GM19467 (cell line): Measurements from ENCODE around the gene LCOR.

ENCODE experiments used
- ATAC-seq: cut with Tn5 transposase; IDR thresholded peaks from one replicate; pipeline ENCODE4 v1.9.1; 2021; ENCODE audit warnings: mild to moderate bottlenecking, moderate library complexity; ENCODE audit not compliant: unreplicated experiment

LCOR gene

GRCh38 chr10:96982149-96982930, 150.2 kb downstream of the LCOR start:
- ATAC-seq: no peak

- no peak for ATAC-seq
These were observed 152.5 kb downstream of the LCOR start for GRCh38 chr10:96984541-96985131.

GRCh38 chr10:96986200-96986856, 154.2 kb downstream of the LCOR start:
- no peak for ATAC-seq

DNA sequence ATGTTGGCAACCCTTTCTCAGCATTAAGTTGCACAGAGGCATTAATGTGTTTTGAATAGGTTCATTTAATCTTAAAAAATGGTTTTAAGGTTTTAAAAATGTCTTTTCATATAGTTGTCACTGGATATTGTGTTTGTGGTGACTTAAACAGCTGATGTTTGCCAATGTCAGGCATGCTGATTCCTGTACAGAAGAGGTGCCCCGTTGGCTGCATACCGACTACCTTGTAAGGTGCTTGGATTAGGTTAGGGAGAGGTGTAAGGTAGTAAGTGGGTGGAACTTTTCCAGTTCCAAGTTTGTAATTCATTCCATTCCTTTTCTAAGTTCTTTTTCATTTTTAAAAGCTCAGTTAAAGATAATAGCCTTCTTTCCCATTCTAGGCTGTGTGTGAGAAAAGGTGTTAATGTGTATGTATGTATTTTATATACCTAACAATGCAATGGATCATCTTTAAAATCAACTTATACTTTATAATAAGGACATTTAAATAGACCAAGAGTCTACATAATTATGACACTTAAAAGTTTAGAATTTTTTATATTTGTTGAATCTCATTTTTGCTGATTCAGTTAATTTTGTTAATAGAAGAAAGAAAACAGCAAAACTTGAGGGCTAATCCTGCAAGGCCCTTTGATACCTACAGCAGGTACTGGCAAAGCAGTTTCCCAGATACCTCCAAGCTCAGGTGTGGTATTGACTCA, 155.2 kb downstream of the LCOR start:
- no peak for ATAC-seq

DNA sequence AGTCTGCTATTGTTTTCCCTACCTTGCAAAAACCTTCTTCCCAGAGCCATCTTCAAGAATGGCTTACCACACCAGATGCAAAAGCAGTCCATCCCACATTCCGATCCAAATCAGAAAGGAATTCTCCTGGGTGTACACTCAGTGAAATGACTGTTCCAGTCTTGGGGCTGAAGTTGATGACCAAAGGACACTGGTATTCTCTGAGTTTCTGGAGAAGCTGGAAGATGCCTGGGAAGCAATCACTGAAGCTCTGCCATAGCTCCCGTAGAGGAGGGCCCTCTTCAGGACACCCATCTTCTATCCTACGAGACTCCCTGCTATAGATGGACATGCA, 155.7 kb downstream of the LCOR start:
- no peak for ATAC-seq

DNA sequence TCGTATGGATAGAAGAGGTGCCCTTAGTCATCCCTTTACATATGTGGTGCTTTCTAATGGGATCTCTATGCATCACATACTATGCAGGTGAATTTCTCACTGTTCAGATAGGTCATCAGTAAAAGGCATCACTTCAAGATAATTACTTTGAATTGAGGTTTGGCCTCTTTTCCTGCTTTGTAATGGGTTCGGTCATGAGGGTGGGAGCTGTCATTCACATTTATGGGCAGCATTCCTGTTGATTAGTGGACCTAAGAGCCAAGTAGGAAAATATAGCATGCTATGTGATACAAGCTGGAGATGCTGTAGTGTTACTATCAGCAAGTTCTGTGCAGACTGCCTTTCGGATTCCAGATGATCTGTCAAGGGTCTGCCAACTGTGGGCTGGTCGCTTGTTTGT, 156.3 kb downstream of the LCOR start:
- no peak for ATAC-seq

DNA sequence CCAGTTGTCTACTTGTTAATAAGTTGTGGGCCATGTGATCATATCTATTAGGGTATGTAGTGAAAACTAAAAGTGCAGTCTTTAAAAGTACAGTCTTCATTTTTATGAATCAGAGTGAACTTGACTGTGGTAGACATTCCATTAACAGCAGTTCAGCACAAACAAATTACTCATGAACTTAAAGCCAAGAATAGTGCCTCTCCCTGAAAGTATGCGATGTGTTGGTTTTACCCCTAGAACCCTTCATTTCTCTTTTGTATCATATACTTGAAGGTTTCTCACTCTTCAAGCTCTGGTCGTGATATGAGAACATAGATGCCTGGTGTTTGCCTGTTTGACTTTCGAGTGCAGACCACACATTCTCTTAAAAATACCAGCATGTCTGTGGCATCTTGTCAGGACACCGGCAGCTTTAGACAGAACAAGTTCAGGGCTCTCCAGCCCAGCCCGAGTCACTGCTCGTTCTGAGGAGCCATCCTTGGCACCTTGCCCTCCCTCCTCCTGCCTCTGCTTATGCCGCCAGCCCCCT, 159.3 kb downstream of the LCOR start:
- no peak for ATAC-seq

GRCh38 chr10:96992721-96993120, 160.6 kb downstream of the LCOR start:
- peak; percentile 41 for ATAC-seq

DNA sequence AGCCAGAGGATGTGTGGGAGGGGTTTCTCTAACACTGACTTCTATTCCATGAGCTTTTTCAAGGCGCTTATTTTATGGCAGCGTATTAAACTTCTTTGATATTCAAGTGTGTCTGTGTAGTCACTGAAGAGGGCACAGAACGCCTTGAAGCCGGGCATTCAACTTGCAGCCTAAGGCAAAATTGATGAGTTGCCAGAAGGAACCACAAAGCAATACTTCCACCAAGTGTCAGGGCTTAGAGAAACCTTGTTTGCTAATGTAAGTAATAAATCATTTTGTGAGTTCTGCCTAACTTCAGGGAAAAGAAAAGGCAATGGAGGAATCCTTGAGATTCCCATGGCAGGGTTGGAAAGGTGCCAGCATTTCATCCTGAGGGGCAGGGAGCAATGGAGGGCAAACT, 163.8 kb downstream of the LCOR start:
- no peak for ATAC-seq

GRCh38 chr10:96996275-96996965, 164.3 kb downstream of the LCOR start:
- no peak for ATAC-seq

DNA sequence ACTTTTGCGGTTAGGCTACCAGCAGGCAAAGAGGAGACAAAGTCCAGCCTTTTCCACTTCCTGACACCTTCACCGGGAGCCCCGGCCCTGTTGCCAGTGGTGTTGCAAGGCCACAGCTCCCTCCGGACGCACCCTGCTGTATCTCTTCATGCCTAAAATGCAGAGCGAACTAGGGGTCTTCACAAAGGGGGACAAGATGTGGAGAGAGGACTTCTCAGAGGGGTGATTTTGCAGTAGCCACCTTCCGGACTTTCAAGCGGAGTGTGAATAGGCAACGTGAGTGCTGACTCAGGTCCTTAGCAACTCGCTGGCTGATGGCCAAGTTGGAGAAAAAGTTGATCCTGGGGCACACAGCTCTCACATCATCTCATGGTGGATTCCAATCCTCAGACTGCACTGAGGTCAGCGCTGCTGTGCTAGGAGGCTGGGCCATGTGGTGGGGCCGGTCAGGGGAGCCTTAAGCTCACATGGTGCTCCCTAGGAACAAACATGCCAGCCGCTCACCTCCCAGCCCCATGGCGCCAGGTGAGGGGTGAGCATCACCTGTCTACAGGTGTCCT, 166.3 kb downstream of the LCOR start:
- ATAC-seq: no peak

DNA sequence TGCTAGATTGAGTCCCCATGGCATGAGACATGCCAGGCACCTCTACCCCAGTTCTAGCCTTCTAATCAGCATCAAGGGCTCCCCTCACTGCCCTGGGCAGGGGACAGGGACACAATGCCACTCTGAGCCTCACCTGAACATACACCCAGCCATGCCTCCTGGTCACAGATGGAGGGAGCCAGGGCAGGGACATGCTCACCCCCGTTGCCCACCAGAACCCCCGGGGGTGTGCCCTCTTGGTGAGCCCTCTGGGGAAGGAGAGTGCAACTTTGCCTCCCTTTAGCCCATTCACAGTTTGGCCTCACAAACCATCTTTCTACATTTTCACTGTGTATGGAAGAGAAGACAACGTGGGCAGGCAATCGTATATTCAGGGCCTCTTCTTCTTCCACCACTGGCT, 167.2 kb downstream of the LCOR start:
- ATAC-seq: no peak

GRCh38 chr10:96999987-97000386, 167.9 kb downstream of the LCOR start:
- no peak for ATAC-seq

GRCh38 chr10:97000487-97001182, 168.5 kb downstream of the LCOR start:
- no peak for ATAC-seq

- no peak for ATAC-seq
These were observed 169.3 kb downstream of the LCOR start for GRCh38 chr10:97001183-97001991.

- no peak for ATAC-seq
These were observed 170.6 kb downstream of the LCOR start for GRCh38 chr10:97002670-97003069.

GRCh38 chr10:97003151-97003803, 171.2 kb downstream of the LCOR start:
- ATAC-seq: no peak

- ATAC-seq: no peak
These were observed 171.7 kb downstream of the LCOR start for GRCh38 chr10:97003804-97004201.

- no peak for ATAC-seq
These were observed 172.5 kb downstream of the LCOR start for GRCh38 chr10:97004591-97004990.
